H1 (cell line): ENCODE results near the gene DMXL2. TPM values are rescaled to one million over a fixed set of nuclear protein-coding genes. Genes with fewer than 3 reads are reported as not detected.

Source experiments
- CTCF ChIA-PET: fragments of 300-600 bp; sonication (Branson Sonifier 250); formaldehyde crosslinking; loops from one replicate; lab custom pipeline; 2021; ENCODE audit not compliant: partially characterized antibody; lab: Charles Lee
- POLR2A ChIA-PET: fragments of 300-600 bp; sonication (Branson Sonifier 250); formaldehyde crosslinking; loops from one replicate; lab custom pipeline; 2021; ENCODE audit warnings: inconsistent platforms; ENCODE audit not compliant: partially characterized antibody; lab: Charles Lee
- DNase-seq, 2 experiments: peaks; one replicate each; pipeline versions ENCODE4 v3.0.0 to v3.0.0-alpha.2; 2010 to 2022; ENCODE audit warnings: low spot score in 2 of 2, low read depth in 1 of 2, mixed read lengths in 1 of 2
- FAIRE-seq: peaks from 2 replicates; lab custom pipeline; 2011; peaks lifted over from hg19 to GRCh38; lab: Jason Lieb, UNC
- H2AFZ ChIP-seq: 2 replicates; pipeline ENCODE4 v1.8.1; 2012; ENCODE audit warnings: low read length, inconsistent platforms
- H2AK5ac ChIP-seq: 2 replicates; pipeline ENCODE4 v1.6.1; 2013; ENCODE audit warnings: low read depth, low read length
- H2BK120ac ChIP-seq: replicated peaks from 2 replicates; pipeline ENCODE3; 2013; ENCODE audit warnings: low read depth, low read length, inconsistent platforms
- H2BK12ac ChIP-seq: 2 replicates; pipeline ENCODE4 v1.6.1; 2013; ENCODE audit warnings: low read depth, low read length
- H2BK15ac ChIP-seq: 2 replicates; pipeline ENCODE4 v1.6.1; 2013; ENCODE audit warnings: low read length
- H2BK20ac ChIP-seq: 2 replicates; pipeline ENCODE4 v1.6.1; 2013; ENCODE audit warnings: low read length
- H2BK5ac ChIP-seq: 2 replicates; pipeline ENCODE4 v1.6.1; 2013; ENCODE audit warnings: low read depth, low read length
- H3K14ac ChIP-seq: 2 replicates; pipeline ENCODE4 v1.6.1; 2013; ENCODE audit warnings: inconsistent platforms; ENCODE audit not compliant: insufficient read length
- H3K18ac ChIP-seq: 2 replicates; pipeline ENCODE4 v1.6.1; 2013; ENCODE audit warnings: low read length; ENCODE audit errors: extremely low read depth
- H3K23ac ChIP-seq: 2 replicates; pipeline ENCODE4 v1.6.1; 2013; ENCODE audit warnings: inconsistent platforms; ENCODE audit not compliant: insufficient read length
- H3K23me2 ChIP-seq: 2 replicates; pipeline ENCODE4 v1.6.1; 2013; ENCODE audit warnings: low read depth, low read length
- H3K27ac ChIP-seq: 2 replicates; pipeline ENCODE4 v1.6.1; 2011; ENCODE audit warnings: low read depth, low read length, inconsistent platforms
- H3K27me3 ChIP-seq, 4 experiments: replicated peaks in 1 of 4; 1 replicate in 1 of 4; 2 replicates in 3 of 4; pipeline versions ENCODE4 v1.6.1 to v1.8.1; 2011 to 2013; ENCODE audit warnings: low read length in 3 of 4, mild to moderate bottlenecking in 3 of 4, inconsistent platforms in 2 of 4, mixed read lengths in 2 of 4, moderate library complexity in 1 of 4; ENCODE audit not compliant: control insufficient read depth in 3 of 4, insufficient read depth in 3 of 4; ENCODE audit errors: extremely low read depth in 1 of 4
- H3K36me3 ChIP-seq, 4 experiments: 2 replicates each; pipeline versions ENCODE4 v1.6.1 to v1.8.1; 2011 to 2013; ENCODE audit warnings: mild to moderate bottlenecking in 4 of 4, low read length in 3 of 4, moderate library complexity in 2 of 4, control low read depth in 1 of 4, inconsistent platforms in 1 of 4; ENCODE audit not compliant: insufficient read depth in 4 of 4, control insufficient read depth in 2 of 4
- H3K4ac ChIP-seq: replicated peaks from 2 replicates; pipeline ENCODE3; 2013; ENCODE audit warnings: low read length, low read depth, mixed read lengths, inconsistent platforms; ENCODE audit not compliant: insufficient read length
- H3K4me1 ChIP-seq, 4 experiments: replicated peaks in 1 of 4; 1 replicate in 1 of 4; 2 replicates in 3 of 4; pipeline versions ENCODE4 v1.6.1 to v1.8.1; 2011 to 2013; ENCODE audit warnings: low read length in 3 of 4, inconsistent platforms in 2 of 4, mixed read lengths in 1 of 4; ENCODE audit not compliant: insufficient read depth in 4 of 4, control insufficient read depth in 3 of 4
- H3K4me2 ChIP-seq, 2 experiments: 2 replicates each; pipeline versions ENCODE4 v1.6.1 to v1.8.1; 2011 to 2013; ENCODE audit warnings: low read depth in 2 of 2, low read length in 2 of 2, control low read depth in 1 of 2, inconsistent platforms in 1 of 2, mild to moderate bottlenecking in 1 of 2; ENCODE audit not compliant: insufficient read depth in 1 of 2
- H3K4me3 ChIP-seq, 4 experiments: fragments of 200-600, 300-600 bp in 1 of 4; sonication (generic), shearing (Covaris generic), sonication (Bioruptor Twin) in 1 of 4; 2 replicates each; pipeline versions ENCODE4 v1.5.1 to v1.8.1; 2011 to 2016; ENCODE audit warnings: low read length in 4 of 4, low read depth in 3 of 4, control low read depth in 2 of 4, inconsistent platforms in 2 of 4, mild to moderate bottlenecking in 2 of 4, mixed read lengths in 1 of 4, moderate library complexity in 1 of 4; ENCODE audit not compliant: insufficient read depth in 2 of 4; ENCODE audit errors: extremely low read depth in 1 of 4
- H3K56ac ChIP-seq: replicated peaks from 2 replicates; pipeline ENCODE3; 2013; ENCODE audit warnings: low read depth, mild to moderate bottlenecking, mixed read lengths, low read length, inconsistent platforms; ENCODE audit not compliant: insufficient read length
- H3K79me1 ChIP-seq: 2 replicates; pipeline ENCODE4 v1.6.1; 2013; ENCODE audit warnings: low read depth, low read length, control low read depth
- H3K79me2 ChIP-seq, 2 experiments: 2 replicates each; pipeline versions ENCODE4 v1.6.1 to v1.8.1; 2012 to 2013; ENCODE audit warnings: low read length in 2 of 2, mild to moderate bottlenecking in 2 of 2, inconsistent platforms in 1 of 2; ENCODE audit not compliant: insufficient read depth in 2 of 2, control insufficient read depth in 1 of 2
- H3K9ac ChIP-seq, 4 experiments: replicated peaks in 1 of 4; 1 replicate in 1 of 4; 2 replicates in 3 of 4; pipeline versions ENCODE4 v1.6.1 to v1.8.1; 2011 to 2013; ENCODE audit warnings: low read depth in 3 of 4, low read length in 3 of 4, control low read depth in 2 of 4, mild to moderate bottlenecking in 2 of 4, moderate library complexity in 2 of 4, inconsistent platforms in 1 of 4; ENCODE audit errors: extremely low read depth in 1 of 4
- H3K9me3 ChIP-seq, 2 experiments: 2 replicates each; pipeline versions ENCODE4 v1.6.1 to v1.8.1; 2012 to 2013; ENCODE audit warnings: mild to moderate bottlenecking in 2 of 2, moderate library complexity in 2 of 2, control low read depth in 1 of 2, inconsistent platforms in 1 of 2, low read depth in 1 of 2, low read length in 1 of 2, mixed read lengths in 1 of 2; ENCODE audit not compliant: insufficient read depth in 2 of 2
- H4K20me1 ChIP-seq, 2 experiments: replicated peaks in 1 of 2; 2 replicates each; pipeline versions ENCODE3 to v1.8.1; 2011 to 2013; ENCODE audit warnings: inconsistent platforms in 2 of 2, low read length in 2 of 2, mild to moderate bottlenecking in 1 of 2; ENCODE audit not compliant: insufficient read depth in 2 of 2, control insufficient read depth in 1 of 2
- H4K5ac ChIP-seq: 2 replicates; pipeline ENCODE4 v1.6.1; 2013; ENCODE audit warnings: low read length, low read depth, mixed read lengths, inconsistent platforms; ENCODE audit not compliant: insufficient read length
- H4K8ac ChIP-seq: 2 replicates; pipeline ENCODE4 v1.8.0; 2013; ENCODE audit warnings: mild to moderate bottlenecking, moderate library complexity, low read length, inconsistent platforms; ENCODE audit not compliant: insufficient read depth; ENCODE audit errors: extremely low read depth
- H4K91ac ChIP-seq: replicated peaks from 2 replicates; pipeline ENCODE3; 2013; ENCODE audit warnings: low read length, mixed read lengths, inconsistent platforms; ENCODE audit not compliant: insufficient read length
- ASH2L ChIP-seq: fragments of 200-600, 300-600 bp; sonication (generic); IDR thresholded peaks from one replicate; pipeline ENCODE4 v1.7.1; 2017; ENCODE audit warnings: low read length
- BACH1 ChIP-seq: IDR thresholded peaks from 2 replicates; pipeline ENCODE4 v1.6.1; 2012; ENCODE audit warnings: low read length, improper control_type of control experiment
- CHD2 ChIP-seq: IDR thresholded peaks from 2 replicates; pipeline ENCODE4 v1.6.1; 2012; ENCODE audit warnings: low read length, improper control_type of control experiment
- CTBP2 ChIP-seq: IDR thresholded peaks from 2 replicates; pipeline ENCODE4 v1.7.0; 2011; ENCODE audit warnings: borderline replicate concordance, mild to moderate bottlenecking, moderate library complexity, mixed read lengths, low read length; ENCODE audit not compliant: insufficient read depth, insufficient read length
- HDAC2 ChIP-seq, 2 experiments: fragments of 300-600 bp in 1 of 2; sonication (generic) in 1 of 2; IDR thresholded peaks; 2 replicates each; pipeline ENCODE4 v1.6.1; 2011 to 2012; ENCODE audit warnings: low read depth in 2 of 2, low read length in 2 of 2, mild to moderate bottlenecking in 2 of 2, moderate library complexity in 2 of 2, borderline replicate concordance in 1 of 2, inconsistent platforms in 1 of 2
- HDAC6 ChIP-seq: IDR thresholded peaks from one replicate; pipeline ENCODE4 v1.7.1; 2012; ENCODE audit warnings: low read depth, mild to moderate bottlenecking, inconsistent platforms, low read length, moderate library complexity
- MAFK ChIP-seq: IDR thresholded peaks from 2 replicates; pipeline ENCODE4 v1.6.1; 2012; ENCODE audit warnings: low read depth, mild to moderate bottlenecking, improper control_type of control experiment, low read length
- POU5F1 ChIP-seq: IDR thresholded peaks from 2 replicates; pipeline ENCODE4 v1.6.1; 2011; ENCODE audit warnings: low read depth, mild to moderate bottlenecking, low read length, moderate library complexity
- SIRT6 ChIP-seq: IDR thresholded peaks from one replicate; pipeline ENCODE4 v1.7.1; 2012; ENCODE audit warnings: low read length, inconsistent platforms
- SIX5 ChIP-seq: IDR thresholded peaks from 2 replicates; pipeline ENCODE4 v1.6.1; 2011; ENCODE audit warnings: mild to moderate bottlenecking, low read depth, low read length
- SP4 ChIP-seq: IDR thresholded peaks from 2 replicates; pipeline ENCODE4 v1.6.1; 2012; ENCODE audit warnings: low read length, inconsistent platforms
- SUZ12 ChIP-seq: fragments of 200-600 bp; sonication (generic); IDR thresholded peaks from 2 replicates; pipeline ENCODE4 v1.6.1; 2012; ENCODE audit warnings: mild to moderate bottlenecking, inconsistent platforms, low read length, moderate library complexity, mixed read lengths
- TAF7 ChIP-seq: optimal IDR thresholded peaks from 2 replicates; pipeline ENCODE3; 2011; ENCODE audit warnings: low read depth, mild to moderate bottlenecking, inconsistent platforms, low read length, moderate library complexity, borderline replicate concordance
- TCF12 ChIP-seq: IDR thresholded peaks from 2 replicates; pipeline ENCODE4 v1.6.1; 2011; ENCODE audit warnings: low read depth, mild to moderate bottlenecking, low read length
- WGBS, 2 experiments: shearing (Covaris generic) in 1 of 2; methylation state at CpG; one replicate each; pipeline versions ENCODE4 v1.1.6 to v1.1.7; 2013 to 2015; ENCODE audit warnings: low lambda C conversion rate in 2 of 2, mixed read lengths in 2 of 2, inconsistent platforms in 1 of 2, low coverage in 1 of 2, missing lambda C conversion rate in 1 of 2; ENCODE audit not compliant: insufficient replicate concordance in 2 of 2, insufficient coverage in 1 of 2, insufficient read length in 1 of 2; ENCODE audit errors: extremely low coverage in 1 of 2, missing lambda C conversion rate in 1 of 2; 5-methylcytosine and 5-hydroxymethylcytosine counted together
- polyA plus RNA-seq, 7 experiments: library from polyadenylated mRNA; depleted of rRNA in 3 of 7; stranded (reverse) in 5 of 7; unstranded in 2 of 7; fragments of >200 nt in 5 of 7; fragments of 200-250 nt in 2 of 7; gene quantifications; 1 replicate in 5 of 7; 2 replicates in 1 of 7; 4 replicates in 1 of 7; pipeline versions ENCODE4 v1.2.1 to v1.2.3, GENCODE V29; 2011 to 2013; ENCODE audit warnings: missing spikeins in 2 of 7, mixed read lengths in 2 of 7
- total RNA-seq: library from RNA; stranded (reverse); fragmentation: NEBNext Ultra II Directional; extraction: Animal tissue kit (Norgen Biotek cat#: 25700); gene quantifications from 2 replicates; pipeline ENCODE4 v1.2.1, GENCODE V29; 2021
- TF ChIP-seq, protein P1 (sequence below): IDR thresholded peaks from 2 replicates; pipeline ENCODE4 v1.6.1; 2012; ENCODE audit warnings: inconsistent platforms

Gene DMXL2
- total and polyA plus RNA-seq, 2 of the 8 experiments (the other 6 are each of a cell fraction or from before 2014, with no cell fraction given), result 9.5 to 10.6 TPM

DNA sequence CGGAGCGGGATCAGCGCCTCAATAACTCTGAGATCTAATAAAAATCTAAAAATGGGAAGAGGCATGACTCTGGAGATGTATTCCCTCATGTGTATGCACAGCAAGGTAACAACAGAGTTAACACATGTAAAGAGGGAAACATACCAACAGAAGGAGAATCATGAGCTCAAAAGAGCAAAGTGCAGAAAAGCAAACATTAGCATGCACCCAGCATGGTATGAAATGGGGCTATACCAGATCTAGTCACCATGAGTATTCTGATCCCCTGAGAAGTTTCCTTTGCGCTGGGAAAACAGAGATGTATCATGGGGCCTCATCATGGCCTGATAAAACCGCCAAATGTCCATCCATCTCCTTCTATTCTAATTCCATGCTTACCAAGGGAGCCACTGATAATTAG is 152.1 kb downstream of the DMXL2 start:
- CTCF ChIA-PET, result interaction anchor here (0.7 to 2.0 kb wide), 2 partner anchors 29 to 68 kb away, joined by 3 to 7 read pairs; no protein-coding TSS in a partner anchor
- TF ChIP-seq SIX5 (no peak), HDAC6 (no peak), CTBP2 (no peak), SIRT6 (no peak), HDAC2 (IDR thresholded peaks at IDR 0.05; ENCODE audit: borderline replicate concordance in 1 of 2, low read depth in 2 of 2, low read length in 2 of 2) (no peak), SP4 (no peak), SUZ12 (no peak), CHD2 (no peak), BACH1 (no peak), MAFK (no peak), POU5F1 (no peak), ASH2L (no peak), TCF12 (no peak), TAF7 (no peak)
- TF ChIP-seq, protein P1, sequence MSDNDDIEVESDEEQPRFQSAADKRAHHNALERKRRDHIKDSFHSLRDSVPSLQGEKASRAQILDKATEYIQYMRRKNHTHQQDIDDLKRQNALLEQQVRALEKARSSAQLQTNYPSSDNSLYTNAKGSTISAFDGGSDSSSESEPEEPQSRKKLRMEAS, result no peak

More for the DNA sequence above, 152.1 kb downstream of the DMXL2 start:
- Histone ChIP-seq H2AK5ac (no peak overlapping the region), H3K36me3 (no peaks in the 10 kb centered on the region), H3K4me3 (no peak overlapping the region), H3K9ac (no peak overlapping the region), H2BK20ac (no peak overlapping the region), H3K56ac (no peak overlapping the region), H4K5ac (no peak overlapping the region), H3K4me2 (no peak overlapping the region), H2BK5ac (no peak overlapping the region), H3K79me1 (no peaks in the 10 kb centered on the region), H3K14ac (no peak overlapping the region), H3K79me2 (no peaks in the 10 kb centered on the region), H3K27me3 (no peaks in the 10 kb centered on the region), H3K23ac (no peak overlapping the region), H2BK120ac (no peak overlapping the region), H4K91ac (no peak overlapping the region), H2BK12ac (no peak overlapping the region), H3K23me2 (no peaks in the 10 kb centered on the region), H4K8ac (no peak overlapping the region), H4K20me1 (no peaks in the 10 kb centered on the region), H3K4me1 (0 out of 7 replicates have a peak, but pooled peaks cover 0 to 2% (median 0%) of the 10 kb centered on the region in 4 experiments), H2AFZ (no peak overlapping the region), H3K27ac (no peak overlapping the region), H3K9me3 (no peaks in the 10 kb centered on the region), H3K4ac (no peak overlapping the region), H3K18ac (no peak overlapping the region), H2BK15ac (no peak overlapping the region)
- no peak for DNase-seq
- WGBS, 2 experiments, result 96% methylated on average over 5 of the region's 5 CpGs; no CpG with 5 or more reads in 1 of the 2 experiments
- POLR2A ChIA-PET, result no interaction called here
- no peak for FAIRE-seq
